Mesenchymal stem cell (in vitro differentiated cells and primary cell): ENCODE results near the gene CCL20.

Experiments
- DNase-seq: peaks from one replicate; pipeline ENCODE4 v3.0.0-alpha.2; 2013
- H2AFZ ChIP-seq: one replicate; pipeline ENCODE4 v1.6.1; 2013; ENCODE audit warnings: low read depth, mild to moderate bottlenecking, control low read depth, inconsistent platforms, low read length, moderate library complexity
- H2AK5ac ChIP-seq: 2 replicates; pipeline ENCODE4 v1.6.1; 2013; ENCODE audit warnings: low read length, moderate library complexity, mild to moderate bottlenecking, inconsistent platforms; ENCODE audit not compliant: severe bottlenecking
- H2BK120ac ChIP-seq: one replicate; pipeline ENCODE4 v1.6.1; 2013; ENCODE audit warnings: low read depth, mild to moderate bottlenecking, inconsistent platforms, low read length, moderate library complexity
- H2BK12ac ChIP-seq, 2 experiments: one replicate each; pipeline ENCODE4 v1.6.1; 2013; ENCODE audit warnings: inconsistent platforms in 2 of 2, low read length in 2 of 2, mild to moderate bottlenecking in 2 of 2, moderate library complexity in 2 of 2, control low read depth in 1 of 2
- H2BK15ac ChIP-seq: one replicate; pipeline ENCODE4 v1.6.1; 2013; ENCODE audit warnings: mild to moderate bottlenecking, low read depth, inconsistent platforms; ENCODE audit not compliant: poor library complexity, severe bottlenecking
- H2BK5ac ChIP-seq: 2 replicates; pipeline ENCODE4 v1.6.1; 2013; ENCODE audit warnings: low read depth, mild to moderate bottlenecking, low read length, control low read depth, inconsistent platforms; ENCODE audit not compliant: poor library complexity, severe bottlenecking
- H3K14ac ChIP-seq, 2 experiments: one replicate each; pipeline ENCODE4 v1.6.1; 2013; ENCODE audit warnings: inconsistent platforms in 2 of 2, low read length in 2 of 2, control low read depth in 1 of 2, mild to moderate bottlenecking in 1 of 2, moderate library complexity in 1 of 2
- H3K18ac ChIP-seq, 2 experiments: one replicate each; pipeline ENCODE4 v1.6.1; 2013; ENCODE audit warnings: inconsistent platforms in 2 of 2, low read length in 2 of 2, control low read depth in 1 of 2, low read depth in 1 of 2, mild to moderate bottlenecking in 1 of 2
- H3K23ac ChIP-seq, 2 experiments: one replicate each; pipeline ENCODE4 v1.6.1; 2013; ENCODE audit warnings: inconsistent platforms in 2 of 2, low read length in 2 of 2, mild to moderate bottlenecking in 2 of 2, moderate library complexity in 2 of 2, control low read depth in 1 of 2
- H3K27ac ChIP-seq: 2 replicates; pipeline ENCODE4 v1.5.1; 2013; ENCODE audit warnings: mild to moderate bottlenecking, moderate library complexity, low read length, control low read depth, inconsistent platforms; ENCODE audit not compliant: poor library complexity, severe bottlenecking
- H3K27me3 ChIP-seq, 2 experiments: 2 replicates each; pipeline versions ENCODE4 v1.6.1 to v1.7.0; 2013; ENCODE audit warnings: low read length in 2 of 2, mild to moderate bottlenecking in 2 of 2, moderate library complexity in 2 of 2, control low read depth in 1 of 2, inconsistent platforms in 1 of 2; ENCODE audit not compliant: control insufficient read depth in 1 of 2, insufficient read depth in 1 of 2
- H3K36me3 ChIP-seq, 2 experiments: 2 replicates each; pipeline versions ENCODE4 v1.6.1 to v1.7.0; 2013; ENCODE audit warnings: low read length in 2 of 2, control low read depth in 1 of 2, inconsistent platforms in 1 of 2, low read depth in 1 of 2, mild to moderate bottlenecking in 1 of 2; ENCODE audit not compliant: insufficient read depth in 2 of 2, control insufficient read depth in 1 of 2
- H3K4ac ChIP-seq, 2 experiments: one replicate each; pipeline ENCODE4 v1.6.1; 2013; ENCODE audit warnings: inconsistent platforms in 2 of 2, low read length in 2 of 2, mild to moderate bottlenecking in 2 of 2, moderate library complexity in 2 of 2, control low read depth in 1 of 2, low read depth in 1 of 2
- H3K4me1 ChIP-seq: 2 replicates; pipeline ENCODE4 v1.6.1; 2013; ENCODE audit warnings: low read depth, low read length, control low read depth; ENCODE audit not compliant: control insufficient read depth, insufficient read depth
- H3K4me2 ChIP-seq: 2 replicates; pipeline ENCODE4 v1.6.1; 2013; ENCODE audit warnings: low read length, mild to moderate bottlenecking, inconsistent platforms; ENCODE audit not compliant: poor library complexity, severe bottlenecking
- H3K4me3 ChIP-seq, 2 experiments: 2 replicates each; pipeline versions ENCODE4 v1.5.1 to v1.7.0; 2013; ENCODE audit warnings: low read length in 2 of 2, mild to moderate bottlenecking in 2 of 2, control low read depth in 1 of 2, low read depth in 1 of 2; ENCODE audit not compliant: insufficient read depth in 1 of 2
- H3K79me1 ChIP-seq: replicated peaks from 2 replicates; pipeline ENCODE4 v1.6.1; 2013; ENCODE audit warnings: mild to moderate bottlenecking, control low read depth, low read length, inconsistent platforms; ENCODE audit not compliant: poor library complexity, severe bottlenecking
- H3K9ac ChIP-seq: 2 replicates; pipeline ENCODE4 v1.7.0; 2013; ENCODE audit warnings: mild to moderate bottlenecking, low read length, moderate library complexity
- H3K9me3 ChIP-seq: 2 replicates; pipeline ENCODE4 v1.7.0; 2013; ENCODE audit warnings: mild to moderate bottlenecking, low read length; ENCODE audit not compliant: control insufficient read depth
- H4K8ac ChIP-seq: one replicate; pipeline ENCODE4 v1.6.1; 2013; ENCODE audit warnings: inconsistent platforms, mild to moderate bottlenecking, low read length, moderate library complexity
- H4K91ac ChIP-seq: one replicate; pipeline ENCODE4 v1.6.1; 2013; ENCODE audit warnings: mild to moderate bottlenecking, low read length, inconsistent platforms
- WGBS: methylation state at CpG from one replicate; pipeline ENCODE4 v1.1.7; 2013; ENCODE audit warnings: mixed read lengths; 5-methylcytosine and 5-hydroxymethylcytosine counted together

Gene CCL20

GRCh38 chr2:227785293-227785692, 28.3 kb upstream of the CCL20 start:
- Histone ChIP-seq H4K91ac (no peak overlapping the region), H3K14ac (no peak overlapping the region), H3K27me3 (no peaks in the 10 kb centered on the region), H3K9me3 (no peaks in the 10 kb centered on the region), H2AK5ac (no peak overlapping the region), H4K8ac (no peak overlapping the region), H2BK12ac (no peak overlapping the region), H3K23ac (no peak overlapping the region), H2AFZ (no peak overlapping the region), H3K4me1 (no peaks in the 10 kb centered on the region), H2BK15ac (no peak overlapping the region), H3K79me1 (no peaks in the 10 kb centered on the region), H3K9ac (no peak overlapping the region), H3K4me2 (no peak overlapping the region), H2BK120ac (no peak overlapping the region), H3K27ac (no peak overlapping the region), H3K4ac (no peak overlapping the region), H3K18ac (no peak overlapping the region), H3K36me3 (no peaks in the 10 kb centered on the region), H2BK5ac (no peak overlapping the region), H3K4me3 (no peak overlapping the region)
- 73% methylated on average over 1 of the region's 1 CpG for WGBS
- DNase-seq = no peak

- no peaks in the 10 kb centered on the region for H3K27me3 ChIP-seq
- DNase-seq = no peak
- H2AFZ ChIP-seq = no peak overlapping the region
- H3K36me3 ChIP-seq = no peaks in the 10 kb centered on the region
- H3K9me3 ChIP-seq = no peaks in the 10 kb centered on the region
- H2BK12ac ChIP-seq = no peak overlapping the region
- H3K4me2 ChIP-seq = no peak overlapping the region
- no peak overlapping the region for H3K18ac ChIP-seq
- H3K79me1 ChIP-seq = no peaks in the 10 kb centered on the region
- no peak overlapping the region for H2BK15ac ChIP-seq
- no peak overlapping the region for H3K14ac ChIP-seq
- H3K4me3 ChIP-seq = no peak overlapping the region
- no peak overlapping the region for H2BK5ac ChIP-seq
- no peak overlapping the region for H3K23ac ChIP-seq
- H2BK120ac ChIP-seq = no peak overlapping the region
- no peak overlapping the region for H2AK5ac ChIP-seq
- no peaks in the 10 kb centered on the region for H3K4me1 ChIP-seq
- H4K8ac ChIP-seq = no peak overlapping the region
- no peak overlapping the region for H3K27ac ChIP-seq
- no peak overlapping the region for H3K9ac ChIP-seq
- no peak overlapping the region for H3K4ac ChIP-seq
- WGBS = 91% methylated on average over 4 of the region's 4 CpGs
- no peak overlapping the region for H4K91ac ChIP-seq
These were observed 25.1 kb upstream of the CCL20 start for GRCh38 chr2:227788561-227789018.

- WGBS = 62% methylated on average over 3 of the region's 4 CpGs
- Histone ChIP-seq H2BK15ac (no peak overlapping the region), H2BK12ac (no peak overlapping the region), H3K79me1 (no peaks in the 10 kb centered on the region), H4K8ac (no peak overlapping the region), H3K9ac (no peak overlapping the region), H2AK5ac (no peak overlapping the region), H2AFZ (no peak overlapping the region), H3K9me3 (no peaks in the 10 kb centered on the region), H3K27me3 (no peaks in the 10 kb centered on the region), H2BK120ac (no peak overlapping the region), H3K27ac (no peak overlapping the region), H3K4me1 (no peaks in the 10 kb centered on the region), H3K18ac (no peak overlapping the region), H3K14ac (no peak overlapping the region), H2BK5ac (no peak overlapping the region), H3K36me3 (no peaks in the 10 kb centered on the region), H3K23ac (no peak overlapping the region), H3K4me2 (no peak overlapping the region), H3K4ac (no peak overlapping the region), H4K91ac (no peak overlapping the region), H3K4me3 (no peak overlapping the region)
- peak; percentile 53 for DNase-seq
These were observed 23.8 kb upstream of the CCL20 start for GRCh38 chr2:227789803-227790202.

- Histone ChIP-seq H4K91ac (no peak overlapping the region), H2BK5ac (no peak overlapping the region), H2AK5ac (no peak overlapping the region), H3K36me3 (no peaks in the 10 kb centered on the region), H3K4me3 (no peak overlapping the region), H3K27me3 (no peaks in the 10 kb centered on the region), H3K79me1 (no peaks in the 10 kb centered on the region), H3K27ac (no peak overlapping the region), H4K8ac (no peak overlapping the region), H3K18ac (no peak overlapping the region), H3K14ac (no peak overlapping the region), H3K4ac (no peak overlapping the region), H3K9ac (no peak overlapping the region), H3K4me2 (no peak overlapping the region), H3K9me3 (no peaks in the 10 kb centered on the region), H2BK12ac (no peak overlapping the region), H3K23ac (no peak overlapping the region), H2BK15ac (no peak overlapping the region), H2BK120ac (no peak overlapping the region), H2AFZ (no peak overlapping the region), H3K4me1 (no peaks in the 10 kb centered on the region)
- DNase-seq = peak; percentile 10
- WGBS = 94% methylated on average over 4 of the region's 5 CpGs
These were observed 20.4 kb upstream of the CCL20 start for GRCh38 chr2:227793148-227793712.
